Measurements from ENCODE around the gene TBC1D4.

DNA sequence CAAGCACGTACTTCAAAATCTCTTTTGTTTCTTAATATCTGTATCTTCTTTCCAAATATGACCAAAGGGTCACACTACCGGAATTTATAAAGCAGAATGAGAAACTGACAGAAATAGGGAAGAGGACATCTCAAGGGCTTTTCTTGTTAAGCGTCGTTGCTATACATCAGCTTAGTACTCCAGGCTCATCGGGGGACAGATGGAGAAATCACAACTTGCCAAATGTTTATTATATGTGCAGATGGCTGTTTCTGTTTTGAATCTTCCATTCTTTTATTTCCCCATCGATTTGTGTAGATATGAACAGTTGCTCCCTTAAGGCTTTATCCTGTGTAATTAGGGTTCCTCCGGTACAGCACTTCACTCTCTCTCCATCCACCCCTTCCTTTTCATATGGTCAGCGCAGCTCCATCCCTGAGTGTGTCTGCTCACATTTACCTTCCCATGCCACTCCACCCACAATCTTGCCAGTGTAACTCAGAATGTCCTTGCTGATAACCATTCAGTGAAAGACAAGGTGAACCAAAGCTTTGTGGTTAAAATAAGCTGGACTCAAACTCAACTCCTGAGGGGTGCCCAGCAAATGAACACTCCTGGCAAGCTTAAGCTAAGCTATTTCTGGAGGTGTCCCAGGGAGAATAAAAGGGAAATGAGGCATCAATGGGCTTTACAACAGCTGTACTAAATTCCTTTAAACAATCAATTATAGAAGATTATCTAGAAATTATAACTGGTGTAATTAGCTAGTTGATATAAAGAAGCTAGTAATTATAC lies 51.3 kb downstream of the TBC1D4 start:
- TF ChIP-seq, protein P1, sequence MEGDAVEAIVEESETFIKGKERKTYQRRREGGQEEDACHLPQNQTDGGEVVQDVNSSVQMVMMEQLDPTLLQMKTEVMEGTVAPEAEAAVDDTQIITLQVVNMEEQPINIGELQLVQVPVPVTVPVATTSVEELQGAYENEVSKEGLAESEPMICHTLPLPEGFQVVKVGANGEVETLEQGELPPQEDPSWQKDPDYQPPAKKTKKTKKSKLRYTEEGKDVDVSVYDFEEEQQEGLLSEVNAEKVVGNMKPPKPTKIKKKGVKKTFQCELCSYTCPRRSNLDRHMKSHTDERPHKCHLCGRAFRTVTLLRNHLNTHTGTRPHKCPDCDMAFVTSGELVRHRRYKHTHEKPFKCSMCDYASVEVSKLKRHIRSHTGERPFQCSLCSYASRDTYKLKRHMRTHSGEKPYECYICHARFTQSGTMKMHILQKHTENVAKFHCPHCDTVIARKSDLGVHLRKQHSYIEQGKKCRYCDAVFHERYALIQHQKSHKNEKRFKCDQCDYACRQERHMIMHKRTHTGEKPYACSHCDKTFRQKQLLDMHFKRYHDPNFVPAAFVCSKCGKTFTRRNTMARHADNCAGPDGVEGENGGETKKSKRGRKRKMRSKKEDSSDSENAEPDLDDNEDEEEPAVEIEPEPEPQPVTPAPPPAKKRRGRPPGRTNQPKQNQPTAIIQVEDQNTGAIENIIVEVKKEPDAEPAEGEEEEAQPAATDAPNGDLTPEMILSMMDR (conservative IDR thresholded peaks at IDR 0.05 in 1 of 2, IDR thresholded peaks at IDR 0.05 in 1 of 2; ENCODE audit: low read depth in 1 of 2, low read length in 2 of 2): no peak
- TF ChIP-seq EZH2 (IDR thresholded peaks at IDR 0.05; ENCODE audit: low read length, missing control alignments): no peak

Measured in fibroblast of lung (primary cell).